PC-9 (cell line): ENCODE results near the gene FAM221A. TPM values are rescaled to one million over a fixed set of nuclear protein-coding genes. Genes with fewer than 3 reads are reported as not detected.

Experiments used
- Bru-seq: library from RNA; stranded (reverse); fragments of 400-500 nt; gene quantifications from one replicate; lab custom pipeline; 2021; lab: Mats Ljungman, UMichigan
- BruChase-seq, 2 experiments: library from RNA; stranded (reverse); fragments of 400-500 nt; gene quantifications; one replicate each; lab custom pipeline; 2021; lab: Mats Ljungman, UMichigan
- BruUV-seq: library from RNA; stranded (reverse); fragments of 400-500 nt; replicated peaks from 2 replicates; lab custom pipeline; 2021; lab: Mats Ljungman, UMichigan
- CTCF ChIA-PET: fragments of 300-600 bp; sonication (Branson Sonifier 250); formaldehyde crosslinking; loops from one replicate; lab custom pipeline; 2022; ENCODE audit warnings: antibody characterized with exemption; lab: Charles Lee
- POLR2A ChIA-PET: fragments of 300-600 bp; sonication (Branson Sonifier 250); formaldehyde crosslinking; loops from one replicate; lab custom pipeline; 2022; ENCODE audit warnings: antibody characterized with exemption; ENCODE audit not compliant: unreplicated experiment; lab: Charles Lee
- DNase-seq, 2 experiments: peaks; one replicate each; pipeline versions ENCODE4 v3.0.0 to v3.0.0-alpha.2; 2015 to 2022; ENCODE audit warnings: mixed read lengths in 1 of 2
- H2AFZ ChIP-seq: fragments of 200-600 bp; sonication (generic); 2 replicates; pipeline ENCODE4 v1.8.1; 2017; ENCODE audit warnings: antibody characterized with exemption
- H3F3A ChIP-seq: fragments of 200-600 bp; sonication (generic); 2 replicates; pipeline ENCODE4 v1.8.1; 2017; ENCODE audit warnings: antibody characterized with exemption, mild to moderate bottlenecking, low read depth; ENCODE audit not compliant: insufficient read depth
- H3K27ac ChIP-seq: fragments of 200-600 bp; sonication (generic); 2 replicates; pipeline ENCODE4 v1.6.1; 2016; ENCODE audit warnings: mixed run types
- H3K27me3 ChIP-seq: fragments of 200-600 bp; sonication (generic); 2 replicates; pipeline ENCODE4 v1.6.1; 2016; ENCODE audit warnings: low read depth, mixed run types; ENCODE audit not compliant: insufficient read depth
- H3K36me3 ChIP-seq: fragments of 200-600 bp; sonication (generic); 2 replicates; pipeline ENCODE4 v1.6.1; 2016; ENCODE audit warnings: low read depth, mixed run types
- H3K4me1 ChIP-seq: fragments of 200-600 bp; sonication (generic); replicated peaks from 2 replicates; pipeline ENCODE4 v1.6.1; 2016; ENCODE audit warnings: mixed run types; ENCODE audit not compliant: insufficient read depth
- H3K4me2 ChIP-seq: fragments of 200-600 bp; sonication (generic); 2 replicates; pipeline ENCODE4 v1.6.1; 2017; ENCODE audit warnings: mixed run types
- H3K4me3 ChIP-seq: fragments of 200-600 bp; sonication (generic); 2 replicates; pipeline ENCODE4 v1.6.1; 2016; ENCODE audit warnings: mixed run types
- H3K79me2 ChIP-seq: fragments of 200-600 bp; sonication (generic); 2 replicates; pipeline ENCODE4 v1.6.1; 2017; ENCODE audit warnings: low read depth, mixed run types
- H3K9me2 ChIP-seq: fragments of 200-600 bp; sonication (generic); 2 replicates; pipeline ENCODE4 v1.8.1; 2017; ENCODE audit warnings: mild to moderate bottlenecking; ENCODE audit not compliant: insufficient read depth
- H3K9me3 ChIP-seq: fragments of 200-600 bp; sonication (generic); 2 replicates; pipeline ENCODE4 v1.8.1; 2016; ENCODE audit warnings: low read depth; ENCODE audit not compliant: insufficient read depth
- H4K20me1 ChIP-seq: fragments of 200-600 bp; sonication (generic); 2 replicates; pipeline ENCODE4 v1.8.1; 2017; ENCODE audit not compliant: insufficient read depth
- EZH2 ChIP-seq: fragments of 200-600 bp; sonication (generic); IDR thresholded peaks from 2 replicates; pipeline ENCODE4 v1.8.0; 2017; ENCODE audit warnings: antibody characterized with exemption, low read depth
- intact Hi-C: fragments of 100-400 bp; cut with micrococcal nuclease; formaldehyde crosslinking; loops from one replicate; pipeline ENCODE4 v1.10.0; 2022; ENCODE audit not compliant: unreplicated experiment
- long read RNA-seq: library from polyadenylated mRNA; stranded (forward); transcript quantifications from one replicate; pipeline ENCODE4 v2.0.0, GENCODE V29; 2022
- total RNA-seq: library from RNA; stranded (reverse); gene quantifications from 2 replicates; pipeline ENCODE4 v1.2.3, GENCODE V29; 2021
- TF ChIP-seq, protein P1 (sequence below): fragments of 200-600 bp; sonication (generic); conservative IDR thresholded peaks from 2 replicates; pipeline ENCODE4 v1.6.1; 2017; ENCODE audit warnings: mixed run types, antibody characterized with exemption, mild to moderate bottlenecking, moderate library complexity

The FAM221A gene, protein sequence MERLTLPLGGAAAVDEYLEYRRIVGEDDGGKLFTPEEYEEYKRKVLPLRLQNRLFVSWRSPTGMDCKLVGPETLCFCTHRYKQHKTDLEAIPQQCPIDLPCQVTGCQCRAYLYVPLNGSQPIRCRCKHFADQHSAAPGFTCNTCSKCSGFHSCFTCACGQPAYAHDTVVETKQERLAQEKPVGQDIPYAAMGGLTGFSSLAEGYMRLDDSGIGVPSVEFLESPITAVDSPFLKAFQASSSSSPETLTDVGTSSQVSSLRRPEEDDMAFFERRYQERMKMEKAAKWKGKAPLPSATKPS
- total RNA-seq (2.4 and 3.6 TPM in 2 replicates), Bru-seq, nascent RNA (percentile 42 among the genes with signal in this experiment), BruChase-seq, experiment 1, labeled RNA remaining after a 2-hour chase (percentile 54 among the genes with signal in this experiment), BruChase-seq, experiment 2, labeled RNA remaining after a 6-hour chase (percentile 36 among the genes with signal in this experiment)
- long read RNA-seq, partial matches to known transcripts: 2 of 7 reads
- long read RNA-seq, other reads (novel, unspliced or antisense): 0 of 7 reads

DNA sequence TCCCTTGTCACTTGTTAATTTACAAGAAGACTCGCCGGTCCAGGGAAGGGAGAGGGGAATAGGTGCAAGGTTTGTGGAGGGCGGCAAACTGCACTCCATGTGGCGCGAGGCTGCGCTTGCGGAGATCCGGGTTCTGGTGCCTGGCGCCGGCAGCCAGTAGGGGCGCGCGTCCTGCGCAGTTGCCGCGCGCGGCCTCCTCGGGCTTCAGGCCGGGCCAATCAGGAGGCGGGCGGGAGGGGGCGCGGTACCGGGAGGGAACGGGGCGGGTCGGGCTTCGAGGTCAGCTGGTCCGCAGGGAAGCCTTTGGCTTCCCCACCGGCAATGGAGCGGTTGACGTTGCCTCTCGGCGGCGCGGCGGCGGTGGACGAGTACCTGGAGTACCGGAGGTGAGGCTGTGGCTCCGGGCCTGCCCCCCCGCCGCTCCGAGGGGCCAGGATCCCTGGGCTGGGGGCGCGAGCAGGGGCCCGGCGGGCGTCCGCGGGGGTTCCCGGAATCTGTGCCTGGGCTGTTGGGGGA, at the start of gene FAM221A:
TSS of gene FAM221A (plus strand) at position 302 of the 516 bp plus-strand sequence. CDS start at position 322, 20 bp downstream.
- H3K4me2 ChIP-seq: peak within 1 kb of the TSS; percentile 59
- DNase-seq: peak; percentile 48 to 67
- no peaks in the 10 kb centered on the region for H4K20me1 ChIP-seq
- BruUV-seq: no TSS peak
- no peaks in the 10 kb centered on the region for H3K36me3 ChIP-seq
- H3K4me3 ChIP-seq: peak within 1 kb of the TSS; percentile 48
- H3K4me1 ChIP-seq: no peaks in the 10 kb centered on the region
- H3K27me3 ChIP-seq: no peaks in the 10 kb centered on the region
- H3K27ac ChIP-seq: no peak within 1 kb of the TSS
- H3K79me2 ChIP-seq: no peaks in the 10 kb centered on the region
- H3F3A ChIP-seq: no peaks in the 10 kb centered on the region
- POLR2A ChIA-PET: no interaction called here
- H3K9me2 ChIP-seq: peaks cover 2% of the 10 kb centered on the region; the same call in 1 of the 2 replicates
- peak within 1 kb of the TSS; percentile 74 for H2AFZ ChIP-seq
- CTCF ChIA-PET: interaction anchor here (0.7 kb wide), 1 partner anchor 83 kb away, joined by 3 read pairs; the partner anchor contains the start of gene CCDC126
- TF ChIP-seq EZH2: no peak
- TF ChIP-seq, protein P1, sequence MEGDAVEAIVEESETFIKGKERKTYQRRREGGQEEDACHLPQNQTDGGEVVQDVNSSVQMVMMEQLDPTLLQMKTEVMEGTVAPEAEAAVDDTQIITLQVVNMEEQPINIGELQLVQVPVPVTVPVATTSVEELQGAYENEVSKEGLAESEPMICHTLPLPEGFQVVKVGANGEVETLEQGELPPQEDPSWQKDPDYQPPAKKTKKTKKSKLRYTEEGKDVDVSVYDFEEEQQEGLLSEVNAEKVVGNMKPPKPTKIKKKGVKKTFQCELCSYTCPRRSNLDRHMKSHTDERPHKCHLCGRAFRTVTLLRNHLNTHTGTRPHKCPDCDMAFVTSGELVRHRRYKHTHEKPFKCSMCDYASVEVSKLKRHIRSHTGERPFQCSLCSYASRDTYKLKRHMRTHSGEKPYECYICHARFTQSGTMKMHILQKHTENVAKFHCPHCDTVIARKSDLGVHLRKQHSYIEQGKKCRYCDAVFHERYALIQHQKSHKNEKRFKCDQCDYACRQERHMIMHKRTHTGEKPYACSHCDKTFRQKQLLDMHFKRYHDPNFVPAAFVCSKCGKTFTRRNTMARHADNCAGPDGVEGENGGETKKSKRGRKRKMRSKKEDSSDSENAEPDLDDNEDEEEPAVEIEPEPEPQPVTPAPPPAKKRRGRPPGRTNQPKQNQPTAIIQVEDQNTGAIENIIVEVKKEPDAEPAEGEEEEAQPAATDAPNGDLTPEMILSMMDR: peak; percentile 49
- H3K9me3 ChIP-seq: no peaks in the 10 kb centered on the region
- intact Hi-C loops: loop anchor here (10.0 kb wide), 1 partner anchor 895 kb away; the partner anchor contains the start of gene PALS2

GRCh38 chr7:23633417-23633816, 46.6 kb upstream of the FAM221A start:
- H3K9me2 ChIP-seq: no peaks in the 10 kb centered on the region
- no peak overlapping the region for H3K27ac ChIP-seq
- POLR2A ChIA-PET: no interaction called here
- H4K20me1 ChIP-seq: no peaks in the 10 kb centered on the region
- H3K4me2 ChIP-seq: no peak overlapping the region
- intact Hi-C loops: no loop called here
- no peak for TF ChIP-seq EZH2
- TF ChIP-seq, protein P1: no peak
- no peak overlapping the region for H2AFZ ChIP-seq
- H3K79me2 ChIP-seq: no peaks in the 10 kb centered on the region
- no TSS peak for BruUV-seq
- CTCF ChIA-PET: no interaction called here
- no peaks in the 10 kb centered on the region for H3F3A ChIP-seq
- H3K9me3 ChIP-seq: no peaks in the 10 kb centered on the region
- H3K27me3 ChIP-seq: no peaks in the 10 kb centered on the region
- H3K4me1 ChIP-seq: no peaks in the 10 kb centered on the region
- H3K4me3 ChIP-seq: no peak overlapping the region
- DNase-seq: no peak
- H3K36me3 ChIP-seq: no peaks in the 10 kb centered on the region

- no peaks in the 10 kb centered on the region; the same call in 1 of the 2 replicates for H3F3A ChIP-seq
- TF ChIP-seq, protein P1: no peak
- no peak for TF ChIP-seq EZH2
- ChIA-PET POLR2A (interaction anchor here (0.6 kb wide), 1 partner anchor 1126 kb away, joined by 3 read pairs; no protein-coding TSS in a partner anchor), CTCF (no interaction called here)
- H4K20me1 ChIP-seq: no peaks in the 10 kb centered on the region
- no peak for DNase-seq
- intact Hi-C loops: no loop called here
- no peaks in the 10 kb centered on the region for H3K9me2 ChIP-seq
- H3K4me1 ChIP-seq: no peaks in the 10 kb centered on the region
- no peak overlapping the region for H3K4me2 ChIP-seq
- H3K27me3 ChIP-seq: no peaks in the 10 kb centered on the region
- H3K9me3 ChIP-seq: 0 out of 2 replicates have a peak, but pooled peaks cover 4% of the 10 kb centered on the region
- no TSS peak for BruUV-seq
- H2AFZ ChIP-seq: no peak overlapping the region
- no peaks in the 10 kb centered on the region for H3K79me2 ChIP-seq
- H3K36me3 ChIP-seq: no peaks in the 10 kb centered on the region
- H3K27ac ChIP-seq: no peak overlapping the region
- H3K4me3 ChIP-seq: no peak overlapping the region
These were observed 34.2 kb upstream of the FAM221A start for GRCh38 chr7:23645822-23646221.
